SK-N-SH (cell line): ENCODE results near the gene PROX2.

Source experiments
- CHD2 ChIP-seq: fragments of 150-350 bp; IDR thresholded peaks from 2 replicates; pipeline ENCODE4 v1.6.1; 2018; ENCODE audit warnings: low read length; ENCODE audit not compliant: partially characterized antibody
- EZH2phosphoT487 ChIP-seq: fragments of 200-600 bp; sonication (generic); IDR thresholded peaks from 2 replicates; pipeline ENCODE4 v1.6.1; 2017; ENCODE audit warnings: low read depth, mixed run types, mild to moderate bottlenecking, antibody characterized with exemption, moderate library complexity, borderline replicate concordance
- GABPA ChIP-seq: IDR thresholded peaks from 2 replicates; pipeline ENCODE4 v1.4.0; 2012; ENCODE audit warnings: low read depth, mild to moderate bottlenecking
- GATA2 ChIP-seq: sonication (generic); formaldehyde crosslinking; IDR thresholded peaks from 2 replicates; pipeline ENCODE4 v1.5.0; 2020; ENCODE audit warnings: mild to moderate bottlenecking, missing genetic modification reagents
- MEF2A ChIP-seq: IDR thresholded peaks from 2 replicates; pipeline ENCODE4 v1.4.0; 2012; ENCODE audit warnings: low read depth, borderline replicate concordance
- POLR2AphosphoS5 ChIP-seq: IDR thresholded peaks from 2 replicates; pipeline ENCODE4 v1.6.1; 2012; ENCODE audit warnings: low read depth, low read length
- TEAD4 ChIP-seq: IDR thresholded peaks from 2 replicates; pipeline ENCODE4 v1.4.0; 2012; ENCODE audit warnings: mild to moderate bottlenecking, borderline replicate concordance; ENCODE audit not compliant: insufficient read depth
- YY1 ChIP-seq: IDR thresholded peaks from 2 replicates; pipeline ENCODE4 v1.4.0; 2012; ENCODE audit warnings: low read depth, mild to moderate bottlenecking
- TF ChIP-seq, protein P1 (sequence below): fragments of 200-600 bp; sonication (generic); IDR thresholded peaks from 2 replicates; pipeline ENCODE4 v1.6.1; 2017; ENCODE audit warnings: antibody characterized with exemption, mild to moderate bottlenecking, moderate library complexity
- TF ChIP-seq, protein P2 (sequence below): IDR thresholded peaks from 2 replicates; pipeline ENCODE4 v1.4.0; 2012; ENCODE audit warnings: low read depth
- TF ChIP-seq, protein P3 (sequence below): IDR thresholded peaks from 2 replicates; pipeline ENCODE4 v1.4.0; 2012; ENCODE audit warnings: low read depth, borderline replicate concordance
- TF ChIP-seq, protein P4 (sequence below): fragments of 150-350 bp; IDR thresholded peaks from 2 replicates; pipeline ENCODE4 v1.6.1; 2017; ENCODE audit warnings: antibody characterized with exemption, low read length, low read depth, borderline replicate concordance
- TF ChIP-seq, protein P5 (sequence below): IDR thresholded peaks from 2 replicates; pipeline ENCODE4 v1.4.0; 2012; ENCODE audit warnings: low read depth, borderline replicate concordance
- TF ChIP-seq, protein P6 (sequence below): IDR thresholded peaks from 2 replicates; pipeline ENCODE4 v1.6.1; 2012; ENCODE audit warnings: mild to moderate bottlenecking, low read depth, low read length, moderate library complexity

DNA sequence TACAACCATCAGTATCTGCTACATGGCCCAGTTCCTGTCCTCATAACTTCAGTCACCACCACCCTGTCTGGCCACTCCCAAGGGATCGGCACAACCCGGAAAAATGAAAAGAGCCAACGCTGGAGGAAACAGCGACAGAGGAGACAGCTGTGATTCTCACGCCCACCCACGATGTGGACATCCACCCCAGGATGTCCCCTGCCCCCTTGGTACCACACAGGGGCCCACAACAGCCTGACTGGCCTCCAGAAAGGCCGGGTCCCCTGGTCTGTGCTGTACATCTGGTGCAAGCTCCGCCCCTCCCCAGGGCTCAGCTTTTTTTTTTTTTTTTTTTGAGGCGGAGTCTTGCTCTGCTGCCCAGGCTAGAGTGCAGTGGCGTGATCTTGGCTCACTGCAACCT, 34.6 kb upstream of the PROX2 start:
- TF ChIP-seq, protein P1, sequence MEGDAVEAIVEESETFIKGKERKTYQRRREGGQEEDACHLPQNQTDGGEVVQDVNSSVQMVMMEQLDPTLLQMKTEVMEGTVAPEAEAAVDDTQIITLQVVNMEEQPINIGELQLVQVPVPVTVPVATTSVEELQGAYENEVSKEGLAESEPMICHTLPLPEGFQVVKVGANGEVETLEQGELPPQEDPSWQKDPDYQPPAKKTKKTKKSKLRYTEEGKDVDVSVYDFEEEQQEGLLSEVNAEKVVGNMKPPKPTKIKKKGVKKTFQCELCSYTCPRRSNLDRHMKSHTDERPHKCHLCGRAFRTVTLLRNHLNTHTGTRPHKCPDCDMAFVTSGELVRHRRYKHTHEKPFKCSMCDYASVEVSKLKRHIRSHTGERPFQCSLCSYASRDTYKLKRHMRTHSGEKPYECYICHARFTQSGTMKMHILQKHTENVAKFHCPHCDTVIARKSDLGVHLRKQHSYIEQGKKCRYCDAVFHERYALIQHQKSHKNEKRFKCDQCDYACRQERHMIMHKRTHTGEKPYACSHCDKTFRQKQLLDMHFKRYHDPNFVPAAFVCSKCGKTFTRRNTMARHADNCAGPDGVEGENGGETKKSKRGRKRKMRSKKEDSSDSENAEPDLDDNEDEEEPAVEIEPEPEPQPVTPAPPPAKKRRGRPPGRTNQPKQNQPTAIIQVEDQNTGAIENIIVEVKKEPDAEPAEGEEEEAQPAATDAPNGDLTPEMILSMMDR = no peak
- TF ChIP-seq GATA2 (CRISPR knock-in tag) (no peak), POLR2AphosphoS5 (no peak), YY1 (no peak), EZH2phosphoT487 (no peak), TEAD4 (no peak), MEF2A (no peak), GABPA (no peak), CHD2 (no peak)
- TF ChIP-seq, protein P2, sequence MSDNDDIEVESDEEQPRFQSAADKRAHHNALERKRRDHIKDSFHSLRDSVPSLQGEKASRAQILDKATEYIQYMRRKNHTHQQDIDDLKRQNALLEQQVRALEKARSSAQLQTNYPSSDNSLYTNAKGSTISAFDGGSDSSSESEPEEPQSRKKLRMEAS = no peak
- TF ChIP-seq, protein P3, sequence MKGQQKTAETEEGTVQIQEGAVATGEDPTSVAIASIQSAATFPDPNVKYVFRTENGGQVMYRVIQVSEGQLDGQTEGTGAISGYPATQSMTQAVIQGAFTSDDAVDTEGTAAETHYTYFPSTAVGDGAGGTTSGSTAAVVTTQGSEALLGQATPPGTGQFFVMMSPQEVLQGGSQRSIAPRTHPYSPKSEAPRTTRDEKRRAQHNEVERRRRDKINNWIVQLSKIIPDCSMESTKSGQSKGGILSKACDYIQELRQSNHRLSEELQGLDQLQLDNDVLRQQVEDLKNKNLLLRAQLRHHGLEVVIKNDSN = no peak
- TF ChIP-seq, protein P4, sequence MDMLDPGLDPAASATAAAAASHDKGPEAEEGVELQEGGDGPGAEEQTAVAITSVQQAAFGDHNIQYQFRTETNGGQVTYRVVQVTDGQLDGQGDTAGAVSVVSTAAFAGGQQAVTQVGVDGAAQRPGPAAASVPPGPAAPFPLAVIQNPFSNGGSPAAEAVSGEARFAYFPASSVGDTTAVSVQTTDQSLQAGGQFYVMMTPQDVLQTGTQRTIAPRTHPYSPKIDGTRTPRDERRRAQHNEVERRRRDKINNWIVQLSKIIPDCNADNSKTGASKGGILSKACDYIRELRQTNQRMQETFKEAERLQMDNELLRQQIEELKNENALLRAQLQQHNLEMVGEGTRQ = no peak
- TF ChIP-seq, protein P5, sequence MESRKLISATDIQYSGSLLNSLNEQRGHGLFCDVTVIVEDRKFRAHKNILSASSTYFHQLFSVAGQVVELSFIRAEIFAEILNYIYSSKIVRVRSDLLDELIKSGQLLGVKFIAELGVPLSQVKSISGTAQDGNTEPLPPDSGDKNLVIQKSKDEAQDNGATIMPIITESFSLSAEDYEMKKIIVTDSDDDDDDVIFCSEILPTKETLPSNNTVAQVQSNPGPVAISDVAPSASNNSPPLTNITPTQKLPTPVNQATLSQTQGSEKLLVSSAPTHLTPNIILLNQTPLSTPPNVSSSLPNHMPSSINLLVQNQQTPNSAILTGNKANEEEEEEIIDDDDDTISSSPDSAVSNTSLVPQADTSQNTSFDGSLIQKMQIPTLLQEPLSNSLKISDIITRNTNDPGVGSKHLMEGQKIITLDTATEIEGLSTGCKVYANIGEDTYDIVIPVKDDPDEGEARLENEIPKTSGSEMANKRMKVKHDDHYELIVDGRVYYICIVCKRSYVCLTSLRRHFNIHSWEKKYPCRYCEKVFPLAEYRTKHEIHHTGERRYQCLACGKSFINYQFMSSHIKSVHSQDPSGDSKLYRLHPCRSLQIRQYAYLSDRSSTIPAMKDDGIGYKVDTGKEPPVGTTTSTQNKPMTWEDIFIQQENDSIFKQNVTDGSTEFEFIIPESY = no peak
- TF ChIP-seq, protein P6, sequence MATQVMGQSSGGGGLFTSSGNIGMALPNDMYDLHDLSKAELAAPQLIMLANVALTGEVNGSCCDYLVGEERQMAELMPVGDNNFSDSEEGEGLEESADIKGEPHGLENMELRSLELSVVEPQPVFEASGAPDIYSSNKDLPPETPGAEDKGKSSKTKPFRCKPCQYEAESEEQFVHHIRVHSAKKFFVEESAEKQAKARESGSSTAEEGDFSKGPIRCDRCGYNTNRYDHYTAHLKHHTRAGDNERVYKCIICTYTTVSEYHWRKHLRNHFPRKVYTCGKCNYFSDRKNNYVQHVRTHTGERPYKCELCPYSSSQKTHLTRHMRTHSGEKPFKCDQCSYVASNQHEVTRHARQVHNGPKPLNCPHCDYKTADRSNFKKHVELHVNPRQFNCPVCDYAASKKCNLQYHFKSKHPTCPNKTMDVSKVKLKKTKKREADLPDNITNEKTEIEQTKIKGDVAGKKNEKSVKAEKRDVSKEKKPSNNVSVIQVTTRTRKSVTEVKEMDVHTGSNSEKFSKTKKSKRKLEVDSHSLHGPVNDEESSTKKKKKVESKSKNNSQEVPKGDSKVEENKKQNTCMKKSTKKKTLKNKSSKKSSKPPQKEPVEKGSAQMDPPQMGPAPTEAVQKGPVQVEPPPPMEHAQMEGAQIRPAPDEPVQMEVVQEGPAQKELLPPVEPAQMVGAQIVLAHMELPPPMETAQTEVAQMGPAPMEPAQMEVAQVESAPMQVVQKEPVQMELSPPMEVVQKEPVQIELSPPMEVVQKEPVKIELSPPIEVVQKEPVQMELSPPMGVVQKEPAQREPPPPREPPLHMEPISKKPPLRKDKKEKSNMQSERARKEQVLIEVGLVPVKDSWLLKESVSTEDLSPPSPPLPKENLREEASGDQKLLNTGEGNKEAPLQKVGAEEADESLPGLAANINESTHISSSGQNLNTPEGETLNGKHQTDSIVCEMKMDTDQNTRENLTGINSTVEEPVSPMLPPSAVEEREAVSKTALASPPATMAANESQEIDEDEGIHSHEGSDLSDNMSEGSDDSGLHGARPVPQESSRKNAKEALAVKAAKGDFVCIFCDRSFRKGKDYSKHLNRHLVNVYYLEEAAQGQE = no peak
